Type B pancreatic cell (in vitro differentiated cells): ENCODE data around the gene UBAC2. TPM values are rescaled to one million over a fixed set of nuclear protein-coding genes. Genes with fewer than 3 reads are reported as not detected.

Experiments
- DNase-seq: peaks from one replicate; pipeline ENCODE4 v3.0.0; 2021; ENCODE audit warnings: mixed read lengths; ENCODE audit not compliant: unreplicated experiment; ENCODE audit errors: extremely low spot score
- H3K27ac Mint-ChIP-seq: 2 replicates; pipeline ENCODE4 v1.8.0; 2021; ENCODE audit warnings: mild to moderate bottlenecking, mixed read lengths
- H3K27me3 Mint-ChIP-seq: 2 replicates; pipeline ENCODE4 v1.8.0; 2021; ENCODE audit warnings: mixed read lengths
- H3K36me3 Mint-ChIP-seq: 2 replicates; pipeline ENCODE4 v1.8.0; 2021; ENCODE audit warnings: mixed read lengths
- H3K4me1 Mint-ChIP-seq: one replicate; pipeline ENCODE4 v1.8.0; 2021; ENCODE audit warnings: mixed read lengths; ENCODE audit not compliant: unreplicated experiment
- H3K4me3 Mint-ChIP-seq: 2 replicates; pipeline ENCODE4 v1.8.0; 2021; ENCODE audit warnings: mild to moderate bottlenecking, mixed read lengths
- H3K9me3 Mint-ChIP-seq: 2 replicates; pipeline ENCODE4 v1.8.0; 2021; ENCODE audit warnings: mixed read lengths
- CTCF ChIP-seq: fragments of 200-600 bp; sonication (generic); conservative IDR thresholded peaks from 2 replicates; pipeline ENCODE4 v1.5.0; 2021; ENCODE audit warnings: antibody characterized with exemption, mild to moderate bottlenecking
- total RNA-seq: library from RNA; stranded (reverse); gene quantifications from 2 replicates; pipeline ENCODE4 v1.2.1, GENCODE V29; 2021; ENCODE audit warnings: low replicate concordance

Gene UBAC2
- total RNA-seq, 1 donor from 2014 or later, result 66.0 TPM

GRCh38 chr13:99299256-99299919, 98.7 kb downstream of the UBAC2 start:
- Mint-ChIP-seq H3K27me3 (no peaks in the 10 kb centered on the region), H3K27ac (no peak overlapping the region), H3K4me3 (no peak overlapping the region), H3K4me1 (peaks cover 5% of the 10 kb centered on the region), H3K9me3 (no peaks in the 10 kb centered on the region), H3K36me3 (peaks cover 15% of the 10 kb centered on the region)
- no peak for DNase-seq
- no peak for TF ChIP-seq CTCF

- peaks cover 5% of the 10 kb centered on the region for H3K4me1 Mint-ChIP-seq
- H3K27me3 Mint-ChIP-seq, result no peaks in the 10 kb centered on the region
- H3K9me3 Mint-ChIP-seq, result no peaks in the 10 kb centered on the region
- H3K27ac Mint-ChIP-seq, result no peak overlapping the region
- no peak for TF ChIP-seq CTCF
- no peak for DNase-seq
- H3K4me3 Mint-ChIP-seq, result no peak overlapping the region
- H3K36me3 Mint-ChIP-seq, result peaks cover 18% of the 10 kb centered on the region
Measured at GRCh38 chr13:99299920-99300341, 99.3 kb downstream of the UBAC2 start.

DNA sequence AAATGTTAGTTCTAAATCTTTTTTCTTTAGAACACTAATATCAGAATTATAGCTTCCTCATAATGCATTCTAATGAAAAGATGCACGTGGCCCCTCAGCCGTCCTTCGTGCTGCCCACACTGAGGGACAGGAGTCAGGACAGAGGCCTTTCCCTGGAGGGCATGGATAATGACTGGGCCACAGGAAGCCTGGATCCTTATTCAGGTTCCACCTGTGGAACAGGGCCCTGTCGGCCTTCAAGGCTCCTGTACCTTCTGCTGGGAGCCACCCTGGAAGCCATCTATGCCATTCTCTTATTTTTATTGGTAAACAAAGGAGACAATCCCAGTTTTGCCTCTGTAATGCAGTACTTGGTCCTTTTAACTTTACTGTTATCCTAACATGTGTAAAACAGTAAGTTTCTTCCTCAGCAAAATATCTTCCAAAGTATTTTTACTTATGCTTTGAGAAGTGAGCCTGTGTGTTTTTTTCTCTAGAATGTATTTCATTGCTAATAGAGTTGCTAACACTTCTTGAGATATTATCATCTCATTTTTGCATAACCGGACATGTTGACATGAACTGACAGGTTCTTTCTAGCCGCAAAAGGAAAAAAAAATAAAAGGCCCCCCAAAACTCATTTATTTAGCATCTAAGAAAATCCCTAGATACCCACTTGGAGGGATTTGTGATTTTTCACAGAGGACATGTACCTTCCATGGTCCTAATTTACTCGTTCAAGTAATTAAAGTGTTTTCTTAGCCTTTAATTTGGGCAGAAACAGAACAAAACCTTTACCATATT, 100.6 kb downstream of the UBAC2 start:
- no peak for TF ChIP-seq CTCF
- Mint-ChIP-seq H3K36me3 (peaks cover 18% of the 10 kb centered on the region), H3K27me3 (no peaks in the 10 kb centered on the region), H3K27ac (no peak overlapping the region), H3K4me3 (no peak overlapping the region), H3K4me1 (peaks cover under 1% of the 10 kb centered on the region), H3K9me3 (no peaks in the 10 kb centered on the region)
- DNase-seq, result no peak

DNA sequence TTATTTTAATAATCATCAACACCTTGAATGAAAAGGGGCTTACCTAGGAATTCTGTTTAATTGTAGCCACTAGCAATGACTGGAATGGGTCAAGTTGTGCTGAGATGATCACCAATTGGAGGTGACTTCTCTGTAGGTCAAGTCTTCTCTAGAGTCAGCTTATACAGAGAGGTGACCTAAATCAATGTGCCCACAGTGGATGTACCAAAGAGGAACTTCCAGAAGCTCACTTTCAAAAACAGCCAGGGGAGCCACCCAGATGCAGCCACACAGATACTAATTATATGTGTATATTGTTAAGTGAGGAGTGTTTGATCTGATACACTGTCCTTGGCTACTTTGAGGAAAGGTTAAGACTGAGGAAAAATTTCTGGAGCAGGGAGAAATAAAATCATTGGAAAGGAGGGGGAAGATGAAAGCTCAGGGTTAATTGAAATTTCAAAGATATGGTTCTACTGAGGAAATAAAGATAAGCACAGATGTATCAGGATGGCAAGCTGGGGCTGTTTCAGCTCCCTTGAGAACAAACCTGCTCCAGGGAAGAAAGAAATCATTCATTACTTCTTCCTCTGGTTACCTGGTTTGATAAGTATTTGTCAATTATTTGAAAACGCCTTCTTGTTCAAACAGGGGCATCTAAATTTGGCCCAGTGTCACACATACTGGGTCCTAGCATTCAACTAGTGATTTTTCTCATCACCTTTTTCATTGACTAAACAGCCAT, 101.4 kb downstream of the UBAC2 start:
- no peak for DNase-seq
- H3K27ac Mint-ChIP-seq, result no peak overlapping the region

More for the DNA sequence above, 101.4 kb downstream of the UBAC2 start:
- no peak overlapping the region for H3K4me3 Mint-ChIP-seq
- H3K4me1 Mint-ChIP-seq, result peaks cover 5% of the 10 kb centered on the region
- no peaks in the 10 kb centered on the region for H3K9me3 Mint-ChIP-seq
- H3K27me3 Mint-ChIP-seq, result no peaks in the 10 kb centered on the region
- no peak for TF ChIP-seq CTCF
- peaks cover 18% of the 10 kb centered on the region for H3K36me3 Mint-ChIP-seq
